G401.6 (cell line): ENCODE data around the gene RFX3.

Source experiments
- FAIRE-seq: peaks from 2 replicates; lab custom pipeline; 2012; peaks lifted over from hg19 to GRCh38; lab: Jason Lieb, UNC

Gene RFX3

GRCh38 chr9:3433066-3433465 is 92.7 kb downstream of the RFX3 start:
- FAIRE-seq: no peak

- no peak for FAIRE-seq
These were observed 93.9 kb downstream of the RFX3 start for GRCh38 chr9:3431890-3432289.

- no peak for FAIRE-seq
These were observed 105.9 kb downstream of the RFX3 start for GRCh38 chr9:3419893-3420292.

- FAIRE-seq: no peak
These were observed 109.9 kb downstream of the RFX3 start for GRCh38 chr9:3415906-3416305.

GRCh38 chr9:3413984-3414383 is 111.8 kb downstream of the RFX3 start:
- peak; percentile 36 for FAIRE-seq

- peak; percentile 17 for FAIRE-seq
These were observed 115.3 kb downstream of the RFX3 start for GRCh38 chr9:3410461-3410860.

GRCh38 chr9:3409453-3409852 is 116.3 kb downstream of the RFX3 start:
- peak; percentile 36 for FAIRE-seq

GRCh38 chr9:3403315-3403714 is 122.5 kb downstream of the RFX3 start:
- peak; percentile 40 for FAIRE-seq

GRCh38 chr9:3401221-3401954 is 124.4 kb downstream of the RFX3 start:
- FAIRE-seq: no peak

GRCh38 chr9:3398232-3398648 is 127.6 kb downstream of the RFX3 start:
- FAIRE-seq: no peak

GRCh38 chr9:3397766-3398165 is 128.0 kb downstream of the RFX3 start:
- FAIRE-seq: no peak

- no peak for FAIRE-seq
These were observed 134.4 kb downstream of the RFX3 start for GRCh38 chr9:3391414-3391813.

GRCh38 chr9:3386753-3387152 is 139.0 kb downstream of the RFX3 start:
- no peak for FAIRE-seq

GRCh38 chr9:3385871-3386270 is 139.9 kb downstream of the RFX3 start:
- no peak for FAIRE-seq

GRCh38 chr9:3371842-3372241 is 154.0 kb downstream of the RFX3 start:
- no peak for FAIRE-seq

- FAIRE-seq: peak; percentile 70
These were observed 155.1 kb downstream of the RFX3 start for GRCh38 chr9:3370715-3371114.

- no peak for FAIRE-seq
These were observed 158.6 kb downstream of the RFX3 start for GRCh38 chr9:3367185-3367584.

- no peak for FAIRE-seq
These were observed 164.0 kb downstream of the RFX3 start for GRCh38 chr9:3361689-3362392.

GRCh38 chr9:3361116-3361515 is 164.7 kb downstream of the RFX3 start:
- FAIRE-seq: no peak

- no peak for FAIRE-seq
These were observed 165.6 kb downstream of the RFX3 start for GRCh38 chr9:3360245-3360644.

- peak; percentile 64 for FAIRE-seq
These were observed 166.0 kb downstream of the RFX3 start for GRCh38 chr9:3359778-3360177.

- no peak for FAIRE-seq
These were observed 166.6 kb downstream of the RFX3 start for GRCh38 chr9:3359048-3359692.

- no peak for FAIRE-seq
These were observed 177.6 kb downstream of the RFX3 start for GRCh38 chr9:3348169-3348568.
